HepG2 (cell line): ENCODE data around the gene ZCCHC8. TPM values are rescaled to one million over a fixed set of nuclear protein-coding genes. Genes with fewer than 3 reads are reported as not detected.

Experiments
- BORCS8-MEF2B ChIP-seq: sonication (generic); formaldehyde crosslinking; IDR thresholded peaks from 2 replicates; pipeline ENCODE4 v1.8.0; 2022; ENCODE audit warnings: mild to moderate bottlenecking, missing genetic modification reagents
- CSRNP1 ChIP-seq: sonication (generic); formaldehyde crosslinking; IDR thresholded peaks from 2 replicates; pipeline ENCODE4 v1.8.1; 2023; ENCODE audit warnings: mild to moderate bottlenecking, missing genetic modification reagents
- PAF1 ChIP-seq: IDR thresholded peaks from 2 replicates; pipeline ENCODE4 v1.6.1; 2016; ENCODE audit warnings: missing genetic modification reagents, missing compliant biosample characterization
- RBFOX2 ChIP-seq: fragments of 200-400 bp; formaldehyde crosslinking; IDR thresholded peaks from 2 replicates; pipeline ENCODE4 v1.6.1; 2017; ENCODE audit warnings: low read depth, mild to moderate bottlenecking, low read length
- RERE ChIP-seq: IDR thresholded peaks from 2 replicates; pipeline ENCODE4 v1.6.1; 2016; ENCODE audit warnings: low read depth, missing genetic modification reagents, missing compliant biosample characterization
- RFX5 ChIP-seq: IDR thresholded peaks from 2 replicates; pipeline ENCODE4 v1.6.1; 2011; ENCODE audit warnings: low read depth, low read length, improper control_type of control experiment
- SMC3 ChIP-seq: IDR thresholded peaks from 2 replicates; pipeline ENCODE4 v1.6.1; 2011; ENCODE audit warnings: low read length, improper control_type of control experiment
- SUZ12 ChIP-seq: fragments of 150-350 bp; IDR thresholded peaks from 2 replicates; pipeline ENCODE4 v1.6.1; 2014; ENCODE audit warnings: low read depth, low read length
- ZFX ChIP-seq: sonication (generic); formaldehyde crosslinking; IDR thresholded peaks from 2 replicates; pipeline ENCODE4 v1.4.0; 2020; ENCODE audit warnings: mild to moderate bottlenecking, low read depth, missing genetic modification reagents, moderate library complexity
- ZNF253 ChIP-seq: sonication (generic); formaldehyde crosslinking; IDR thresholded peaks from 2 replicates; pipeline ENCODE4 v1.8.0; 2022; ENCODE audit warnings: mild to moderate bottlenecking, missing genetic modification reagents, borderline replicate concordance
- ZNF446 ChIP-seq: sonication (generic); formaldehyde crosslinking; IDR thresholded peaks from 2 replicates; pipeline ENCODE4 v1.5.0; 2020; ENCODE audit warnings: mild to moderate bottlenecking, missing genetic modification reagents
- ZNF562 ChIP-seq: sonication (generic); formaldehyde crosslinking; IDR thresholded peaks from 2 replicates; pipeline ENCODE4 v1.8.0; 2022; ENCODE audit warnings: missing genetic modification reagents, borderline replicate concordance
- ZSCAN31 ChIP-seq: sonication (generic); formaldehyde crosslinking; IDR thresholded peaks from 2 replicates; pipeline ENCODE4 v1.5.0; 2020; ENCODE audit warnings: low read depth, mild to moderate bottlenecking, missing genetic modification reagents
- polyA plus RNA-seq, 8 experiments: library from polyadenylated mRNA; depleted of rRNA in 3 of 8; stranded (reverse) in 7 of 8; unstranded in 1 of 8; fragments of >200 nt; fragmentation: Illumina TruSeq in 4 of 8; extraction: Trizol in 4 of 8; gene quantifications; 2 replicates each; pipeline versions ENCODE4 v1.2.1 to v1.2.3, GENCODE V29; 2011 to 2016; ENCODE audit warnings: low read depth in 4 of 8, missing spikeins in 1 of 8, mixed read lengths in 1 of 8; ENCODE audit not compliant: insufficient read depth in 1 of 8
- total RNA-seq, 5 experiments: library from RNA; depleted of rRNA; stranded (reverse); fragments of >200 nt; fragmentation: Illumina TruSeq; extraction: Trizol; gene quantifications; 2 replicates each; pipeline ENCODE4 v1.2.3, GENCODE V29; 2016; ENCODE audit warnings: low read depth in 1 of 5
- TF ChIP-seq, protein P1 (sequence below): sonication (generic); formaldehyde crosslinking; IDR thresholded peaks from 2 replicates; pipeline ENCODE4 v1.4.0; 2020; ENCODE audit warnings: missing genetic modification reagents, borderline replicate concordance
- TF ChIP-seq, protein P2 (sequence below), 2 experiments: fragments of 450-650 bp in 1 of 2; sonication (generic) in 1 of 2; formaldehyde crosslinking; IDR thresholded peaks; 2 replicates each; pipeline versions ENCODE4 v1.5.0 to v1.8.0; 2020 to 2022; ENCODE audit warnings: mild to moderate bottlenecking in 1 of 2, missing genetic modification reagents in 1 of 2

Gene ZCCHC8
- total and polyA plus RNA-seq, 2 of the 13 experiments (the other 11 are each of a cell fraction or from before 2014, with no cell fraction given) = 18.6 to 20.9 TPM

DNA sequence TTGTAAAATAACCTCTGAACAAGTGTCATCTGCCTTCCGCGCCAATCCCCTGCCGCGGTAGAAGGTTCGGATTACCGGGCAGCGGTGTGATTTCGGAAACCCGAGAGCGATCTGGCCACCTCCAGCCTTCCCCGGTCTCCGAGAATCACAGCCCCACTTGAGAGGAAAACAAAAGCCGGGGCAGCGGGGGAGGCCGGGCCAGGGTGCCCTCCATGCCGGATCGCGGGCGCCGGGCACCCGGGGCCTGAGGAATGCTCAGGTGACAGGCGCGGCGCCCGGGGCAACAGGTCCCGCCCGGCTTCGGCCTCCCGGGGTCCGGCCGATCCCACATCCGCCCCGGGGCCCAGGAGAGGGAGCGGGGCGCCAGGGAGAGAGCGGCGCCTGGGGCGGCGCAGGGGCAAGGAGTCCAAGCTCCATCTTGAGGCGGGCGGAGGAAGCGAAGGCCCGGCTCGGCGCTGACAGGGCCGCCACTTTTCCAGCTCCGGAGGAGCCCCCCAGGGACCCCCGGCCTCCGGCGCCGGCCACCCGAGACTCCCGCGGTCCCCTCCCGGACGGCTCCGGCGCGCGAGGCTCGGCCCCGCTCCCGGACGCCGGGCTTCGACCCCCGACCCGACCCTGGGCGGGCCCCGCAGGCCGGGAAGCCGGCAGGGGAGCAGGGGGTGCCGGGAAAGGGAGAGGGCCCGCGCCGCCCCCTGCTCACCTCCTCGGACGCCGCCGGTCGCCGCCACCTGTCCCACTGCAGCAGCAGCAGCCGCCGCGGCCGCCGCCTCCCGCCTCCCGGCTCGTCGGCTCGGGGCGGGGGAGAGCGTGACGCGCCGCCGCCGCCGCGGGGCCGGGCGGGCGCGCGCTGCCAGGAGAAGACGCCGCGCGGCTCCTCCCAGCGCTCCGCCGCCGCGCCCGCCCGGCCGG is 78.7 kb downstream of the ZCCHC8 start, which contains the start of gene CLIP1 (continued):
- TF ChIP-seq, protein P1, sequence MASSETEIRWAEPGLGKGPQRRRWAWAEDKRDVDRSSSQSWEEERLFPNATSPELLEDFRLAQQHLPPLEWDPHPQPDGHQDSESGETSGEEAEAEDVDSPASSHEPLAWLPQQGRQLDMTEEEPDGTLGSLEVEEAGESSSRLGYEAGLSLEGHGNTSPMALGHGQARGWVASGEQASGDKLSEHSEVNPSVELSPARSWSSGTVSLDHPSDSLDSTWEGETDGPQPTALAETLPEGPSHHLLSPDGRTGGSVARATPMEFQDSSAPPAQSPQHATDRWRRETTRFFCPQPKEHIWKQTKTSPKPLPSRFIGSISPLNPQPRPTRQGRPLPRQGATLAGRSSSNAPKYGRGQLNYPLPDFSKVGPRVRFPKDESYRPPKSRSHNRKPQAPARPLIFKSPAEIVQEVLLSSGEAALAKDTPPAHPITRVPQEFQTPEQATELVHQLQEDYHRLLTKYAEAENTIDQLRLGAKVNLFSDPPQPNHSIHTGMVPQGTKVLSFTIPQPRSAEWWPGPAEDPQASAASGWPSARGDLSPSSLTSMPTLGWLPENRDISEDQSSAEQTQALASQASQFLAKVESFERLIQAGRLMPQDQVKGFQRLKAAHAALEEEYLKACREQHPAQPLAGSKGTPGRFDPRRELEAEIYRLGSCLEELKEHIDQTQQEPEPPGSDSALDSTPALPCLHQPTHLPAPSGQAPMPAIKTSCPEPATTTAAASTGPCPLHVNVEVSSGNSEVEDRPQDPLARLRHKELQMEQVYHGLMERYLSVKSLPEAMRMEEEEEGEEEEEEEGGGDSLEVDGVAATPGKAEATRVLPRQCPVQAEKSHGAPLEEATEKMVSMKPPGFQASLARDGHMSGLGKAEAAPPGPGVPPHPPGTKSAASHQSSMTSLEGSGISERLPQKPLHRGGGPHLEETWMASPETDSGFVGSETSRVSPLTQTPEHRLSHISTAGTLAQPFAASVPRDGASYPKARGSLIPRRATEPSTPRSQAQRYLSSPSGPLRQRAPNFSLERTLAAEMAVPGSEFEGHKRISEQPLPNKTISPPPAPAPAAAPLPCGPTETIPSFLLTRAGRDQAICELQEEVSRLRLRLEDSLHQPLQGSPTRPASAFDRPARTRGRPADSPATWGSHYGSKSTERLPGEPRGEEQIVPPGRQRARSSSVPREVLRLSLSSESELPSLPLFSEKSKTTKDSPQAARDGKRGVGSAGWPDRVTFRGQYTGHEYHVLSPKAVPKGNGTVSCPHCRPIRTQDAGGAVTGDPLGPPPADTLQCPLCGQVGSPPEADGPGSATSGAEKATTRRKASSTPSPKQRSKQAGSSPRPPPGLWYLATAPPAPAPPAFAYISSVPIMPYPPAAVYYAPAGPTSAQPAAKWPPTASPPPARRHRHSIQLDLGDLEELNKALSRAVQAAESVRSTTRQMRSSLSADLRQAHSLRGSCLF (CRISPR knock-in tag) = no peak
- TF ChIP-seq CSRNP1 (CRISPR knock-in tag) (no peak), ZFX (CRISPR knock-in tag) (peak; percentile 85), BORCS8-MEF2B (peak; percentile 58; the same call in 1 of the 2 replicates), ZNF253 (CRISPR knock-in tag) (no peak), ZSCAN31 (0 out of 2 replicates have a peak, but pooled peaks have one; percentile 42), RBFOX2 (peak; percentile 84), SMC3 (no peak), ZNF562 (CRISPR knock-in tag) (no peak), PAF1 (CRISPR knock-in tag) (no peak), RFX5 (no peak), ZNF446 (peak; percentile 78), SUZ12 (no peak), RERE (CRISPR knock-in tag) (no peak)
- TF ChIP-seq, protein P2, sequence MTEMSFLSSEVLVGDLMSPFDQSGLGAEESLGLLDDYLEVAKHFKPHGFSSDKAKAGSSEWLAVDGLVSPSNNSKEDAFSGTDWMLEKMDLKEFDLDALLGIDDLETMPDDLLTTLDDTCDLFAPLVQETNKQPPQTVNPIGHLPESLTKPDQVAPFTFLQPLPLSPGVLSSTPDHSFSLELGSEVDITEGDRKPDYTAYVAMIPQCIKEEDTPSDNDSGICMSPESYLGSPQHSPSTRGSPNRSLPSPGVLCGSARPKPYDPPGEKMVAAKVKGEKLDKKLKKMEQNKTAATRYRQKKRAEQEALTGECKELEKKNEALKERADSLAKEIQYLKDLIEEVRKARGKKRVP (CRISPR knock-in tag; IDR thresholded peaks at IDR 0.05) = peak in 1 of 2 experiments; percentile 10; a peak in 1 of 4 replicates
